ENCODE results near the gene IFT20. TPM values are rescaled to one million over a fixed set of nuclear protein-coding genes. Genes with fewer than 3 reads are reported as not detected.

IFT20 gene
- total and polyA plus RNA-seq, 9 of the 15 experiments (the other 6 are each of a cell fraction or from before 2014, with no cell fraction given), result 11.2 to 38.6 (median 20.1) TPM

DNA sequence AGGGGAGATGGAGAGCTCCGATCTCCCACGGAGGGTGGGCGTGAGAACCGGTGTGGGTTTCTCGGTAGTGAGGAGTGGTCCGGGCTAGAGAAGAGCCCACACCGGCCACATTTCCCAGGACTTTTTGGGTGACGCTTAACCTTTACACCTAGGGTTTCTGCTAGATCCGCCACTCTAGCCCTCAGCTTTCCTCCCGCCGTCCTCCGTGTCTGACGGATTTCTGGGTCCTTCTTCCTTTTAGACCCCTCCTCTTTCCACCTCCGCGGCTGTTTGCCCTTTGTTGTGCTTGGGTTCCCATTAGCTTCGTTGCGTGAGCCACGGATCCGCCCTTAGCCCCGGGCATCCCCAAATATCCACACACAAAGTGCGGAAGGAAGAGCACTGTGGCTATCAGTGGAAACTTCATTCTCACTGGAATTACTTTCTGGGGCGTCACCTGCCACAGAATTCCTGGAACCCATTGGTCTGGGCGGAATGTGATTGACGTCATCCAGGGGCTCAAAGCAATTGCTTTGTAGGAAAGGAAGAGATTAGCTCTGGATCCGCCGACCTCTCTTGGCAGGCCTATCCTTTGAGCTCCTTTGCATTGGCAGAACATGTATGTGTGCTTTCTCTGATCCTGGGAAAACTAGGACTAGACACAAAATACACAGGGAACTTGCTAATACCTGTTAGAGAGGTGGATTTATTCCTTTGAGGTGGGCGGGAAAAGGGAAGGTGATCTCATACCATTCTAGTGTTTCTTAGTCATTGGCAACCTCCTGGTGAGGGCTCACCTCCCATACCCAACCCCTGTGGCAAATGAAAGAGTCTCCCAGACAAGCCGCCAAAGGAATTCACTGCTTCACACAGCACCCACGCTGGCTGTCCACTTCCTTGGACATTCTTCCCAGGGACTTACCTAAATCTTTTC, 943 bp upstream of the IFT20 start (continued):
- TF ChIP-seq TEAD4 (IDR thresholded peaks at IDR 0.05; ENCODE audit: low read length) (peak; percentile 67; the same call in 1 of the 2 replicates), TEAD4 (CRISPR knock-in tag; IDR thresholded peaks at IDR 0.05; ENCODE audit: borderline replicate concordance) (no peak), E2F1 (CRISPR knock-in tag; IDR thresholded peaks at IDR 0.05) (no peak), NKRF (IDR thresholded peaks at IDR 0.05; ENCODE audit: borderline replicate concordance) (peak; percentile 4; the same call in 1 of the 2 replicates), ZNF785 (CRISPR knock-in tag; IDR thresholded peaks at IDR 0.05) (no peak), SETDB1 (IDR thresholded peaks at IDR 0.05; ENCODE audit: low read length) (no peak), ELF2 (CRISPR knock-in tag; IDR thresholded peaks at IDR 0.05) (no peak), ZEB2 (IDR thresholded peaks at IDR 0.05) (peak; percentile 50; the same call in 1 of the 2 replicates), TSHZ1 (CRISPR knock-in tag; IDR thresholded peaks at IDR 0.05) (no peak), MYBL2 (IDR thresholded peaks at IDR 0.05; ENCODE audit: low read depth) (no peak), MYBL2 (CRISPR knock-in tag; IDR thresholded peaks at IDR 0.05; ENCODE audit: borderline replicate concordance) (no peak), ZZZ3 (IDR thresholded peaks at IDR 0.05) (no peak), HDAC3 (IDR thresholded peaks at IDR 0.05; ENCODE audit: borderline replicate concordance, partially characterized antibody) (no peak), MTA2 (IDR thresholded peaks at IDR 0.05; ENCODE audit: low read depth) (no peak), ZNF395 (CRISPR knock-in tag; IDR thresholded peaks at IDR 0.05) (no peak), CHCHD3 (CRISPR knock-in tag; IDR thresholded peaks at IDR 0.05) (no peak), MTA1 (IDR thresholded peaks at IDR 0.05; ENCODE audit: borderline replicate concordance) (no peak), ZNF277 (CRISPR knock-in tag; IDR thresholded peaks at IDR 0.05; ENCODE audit: borderline replicate concordance) (no peak)

Data from K562 (cell line).